HCT116 (cell line): ENCODE measurements around the gene ZNHIT6. TPM values are rescaled to one million over a fixed set of nuclear protein-coding genes. Genes with fewer than 3 reads are reported as not detected.

Source experiments
- ATAC-seq: fragments of 200-7000 bp; cut with Tn5 transposase; 2 replicates; pipeline ENCODE4 v1.9.1; 2020; ENCODE audit warnings: mild to moderate bottlenecking, moderate library complexity
- BruUV-seq: library from RNA; stranded (reverse); fragments of 400-500 nt; replicated peaks from 2 replicates; lab custom pipeline; 2021; lab: Mats Ljungman, UMichigan
- CTCF ChIA-PET: fragments of 300-600 bp; sonication (Branson Sonifier 250); formaldehyde crosslinking; loops from one replicate; lab custom pipeline; 2021; ENCODE audit warnings: antibody characterized with exemption; lab: Charles Lee
- POLR2A ChIA-PET: fragments of 300-600, 350-600 bp; sonication (Branson Sonifier 250); formaldehyde crosslinking; loops from one replicate; lab custom pipeline; 2021; ENCODE audit warnings: antibody characterized with exemption; lab: Charles Lee
- RAD21 ChIA-PET, 2 experiments: fragments of 300-600 bp; sonication (Branson Sonifier 250); formaldehyde crosslinking; loops; one replicate each; lab custom pipeline; 2023; ENCODE audit warnings: low total read pairs in 2 of 2; ENCODE audit not compliant: uncharacterized antibody in 2 of 2, unreplicated experiment in 2 of 2, low non-redundant PET in 1 of 2; lab: Charles Lee
- DNase-seq: peaks from one replicate; pipeline ENCODE4 v3.0.0-alpha.2; 2010; ENCODE audit warnings: low read depth, low spot score
- H2AFZ ChIP-seq: fragments of 200-600 bp; shearing (Covaris generic), sonication (generic); 2 replicates; pipeline ENCODE4 v1.6.1; 2017; ENCODE audit warnings: low read depth, mixed run types, mixed read lengths, antibody characterized with exemption, low read length; ENCODE audit not compliant: poor library complexity, severe bottlenecking
- H3K27ac ChIP-seq: 2 replicates; pipeline ENCODE4 v1.5.1; 2012; ENCODE audit warnings: low read depth, low read length
- H3K27me3 ChIP-seq: fragments of 200-600 bp; sonication (generic); 2 replicates; pipeline ENCODE4 v1.6.1; 2016; ENCODE audit warnings: mixed run types, low read length, mixed read lengths; ENCODE audit not compliant: insufficient read depth
- H3K36me3 ChIP-seq, 2 experiments: fragments of 200-500 bp in 1 of 2; fragments of 200-600 bp in 1 of 2; sonication (Bioruptor generic) in 1 of 2; sonication (generic) in 1 of 2; 2 replicates each; pipeline versions ENCODE4 v1.5.1 to v1.6.1; 2014 to 2016; ENCODE audit warnings: low read length in 2 of 2, inconsistent platforms in 1 of 2, mixed read lengths in 1 of 2, mixed run types in 1 of 2; ENCODE audit not compliant: insufficient read depth in 2 of 2, control insufficient read depth in 1 of 2
- H3K4me1 ChIP-seq, 2 experiments: fragments of 200-600 bp in 1 of 2; sonication (generic) in 1 of 2; 2 replicates each; pipeline versions ENCODE4 v1.5.1 to v1.6.1; 2012 to 2017; ENCODE audit warnings: low read length in 2 of 2, inconsistent platforms in 1 of 2, mild to moderate bottlenecking in 1 of 2, mixed read lengths in 1 of 2, mixed run types in 1 of 2, moderate library complexity in 1 of 2; ENCODE audit not compliant: insufficient read depth in 2 of 2, control insufficient read depth in 1 of 2
- H3K4me2 ChIP-seq: fragments of 200-600 bp; sonication (generic); 2 replicates; pipeline ENCODE4 v1.6.1; 2017; ENCODE audit warnings: mixed run types, low read length, mixed read lengths
- H3K4me3 ChIP-seq, 2 experiments: fragments of 200-600 bp in 1 of 2; sonication (generic) in 1 of 2; replicated peaks in 1 of 2; 2 replicates each; pipeline ENCODE4 v1.5.1; 2011 to 2016; ENCODE audit warnings: low read length in 2 of 2, control low read depth in 1 of 2, low read depth in 1 of 2, mild to moderate bottlenecking in 1 of 2, mixed read lengths in 1 of 2, mixed run types in 1 of 2
- H3K79me2 ChIP-seq: fragments of 200-600 bp; sonication (generic); 2 replicates; pipeline ENCODE4 v1.6.1; 2017; ENCODE audit warnings: mild to moderate bottlenecking, mixed run types, low read length, moderate library complexity, mixed read lengths; ENCODE audit not compliant: insufficient read depth
- H3K9ac ChIP-seq: fragments of 200-600 bp; sonication (generic); 2 replicates; pipeline ENCODE4 v1.6.1; 2016; ENCODE audit warnings: low read length, mixed read lengths
- H3K9me2 ChIP-seq: fragments of 200-600 bp; sonication (generic), shearing (Covaris generic); 2 replicates; pipeline ENCODE4 v1.6.1; 2017; ENCODE audit warnings: mixed run types, mild to moderate bottlenecking, moderate library complexity; ENCODE audit not compliant: insufficient read depth
- H3K9me3 ChIP-seq, 2 experiments: fragments of 200-500 bp in 1 of 2; fragments of 200-600 bp in 1 of 2; sonication (Bioruptor generic) in 1 of 2; sonication (generic) in 1 of 2; 2 replicates each; pipeline ENCODE4 v1.6.1; 2014 to 2017; ENCODE audit warnings: low read length in 2 of 2, mixed read lengths in 2 of 2, inconsistent platforms in 1 of 2, low read depth in 1 of 2, mild to moderate bottlenecking in 1 of 2, mixed run types in 1 of 2, moderate library complexity in 1 of 2; ENCODE audit not compliant: control insufficient read depth in 1 of 2, insufficient read depth in 1 of 2
- H4K20me1 ChIP-seq: fragments of 200-600 bp; sonication (generic), shearing (Covaris generic); 2 replicates; pipeline ENCODE4 v1.6.1; 2017; ENCODE audit warnings: mixed run types, mild to moderate bottlenecking, moderate library complexity; ENCODE audit not compliant: insufficient read depth
- CEBPB ChIP-seq: IDR thresholded peaks from 2 replicates; pipeline ENCODE4 v1.6.1; 2012; ENCODE audit warnings: low read depth
- EGR1 ChIP-seq: IDR thresholded peaks from 2 replicates; pipeline ENCODE4 v1.6.1; 2012; ENCODE audit warnings: low read depth
- ELF1 ChIP-seq: IDR thresholded peaks from 2 replicates; pipeline ENCODE4 v1.6.1; 2012; ENCODE audit warnings: low read depth, borderline replicate concordance
- EZH2 ChIP-seq: fragments of 200-600 bp; sonication (generic); IDR thresholded peaks from 2 replicates; pipeline ENCODE4 v1.6.1; 2017; ENCODE audit warnings: antibody characterized with exemption, mixed run types
- JUND ChIP-seq: IDR thresholded peaks from 2 replicates; pipeline ENCODE4 v1.6.1; 2012
- POLR2A ChIP-seq: IDR thresholded peaks from 2 replicates; pipeline ENCODE4 v1.7.0; 2011; ENCODE audit warnings: borderline replicate concordance; ENCODE audit not compliant: insufficient read depth, insufficient read length; ENCODE audit errors: extremely low read depth
- POLR2AphosphoS5 ChIP-seq: IDR thresholded peaks from 2 replicates; pipeline ENCODE4 v1.6.1; 2011; ENCODE audit warnings: mild to moderate bottlenecking, low read depth, low read length, moderate library complexity
- RAD21 ChIP-seq: IDR thresholded peaks from 2 replicates; pipeline ENCODE4 v1.6.1; 2012; ENCODE audit warnings: low read depth, mild to moderate bottlenecking
- SIN3A ChIP-seq: IDR thresholded peaks from 2 replicates; pipeline ENCODE4 v1.6.1; 2012; ENCODE audit warnings: low read depth
- SP1 ChIP-seq: IDR thresholded peaks from 2 replicates; pipeline ENCODE4 v1.6.1; 2012; ENCODE audit warnings: low read depth
- TCF7L2 ChIP-seq: IDR thresholded peaks from 2 replicates; pipeline ENCODE4 v1.7.0; 2011; ENCODE audit warnings: borderline replicate concordance, inconsistent platforms; ENCODE audit not compliant: insufficient read depth, insufficient read length; ENCODE audit errors: extremely low read depth
- YY1 ChIP-seq: IDR thresholded peaks from 2 replicates; pipeline ENCODE4 v1.6.1; 2011; ENCODE audit warnings: low read length, low read depth, moderate library complexity, mild to moderate bottlenecking; ENCODE audit not compliant: insufficient replicate concordance; ENCODE audit errors: extremely low read depth
- ZFX ChIP-seq: fragments of 450-650 bp; IDR thresholded peaks from 2 replicates; pipeline ENCODE4 v1.6.1; 2017
- ZNF274 ChIP-seq: fragments of 200-500 bp; sonication (Bioruptor generic); IDR thresholded peaks from 2 replicates; pipeline ENCODE4 v1.6.1; 2014; ENCODE audit warnings: mild to moderate bottlenecking, low read depth, low read length, inconsistent platforms
- intact Hi-C: fragments of 100-400 bp; cut with micrococcal nuclease; formaldehyde crosslinking; loops from 2 replicates; pipeline ENCODE4 v1.10.0; 2022
- total RNA-seq: library from RNA; stranded (reverse); gene quantifications from one replicate; pipeline ENCODE4 v1.2.1, GENCODE V29; 2021; ENCODE audit not compliant: unreplicated experiment
- TF ChIP-seq, protein P1 (sequence below): IDR thresholded peaks from 2 replicates; pipeline ENCODE4 v1.6.1; 2012; ENCODE audit warnings: low read depth
- TF ChIP-seq, protein P2 (sequence below): IDR thresholded peaks from 2 replicates; pipeline ENCODE4 v1.6.1; 2012
- TF ChIP-seq, protein P3 (sequence below): IDR thresholded peaks from 2 replicates; pipeline ENCODE4 v1.6.1; 2011; ENCODE audit warnings: mild to moderate bottlenecking, low read length, moderate library complexity; ENCODE audit not compliant: insufficient replicate concordance; ENCODE audit errors: extremely low read depth

The ZNHIT6 gene
- total RNA-seq, 1 experiment from 2014 or later = 18.4 TPM

DNA sequence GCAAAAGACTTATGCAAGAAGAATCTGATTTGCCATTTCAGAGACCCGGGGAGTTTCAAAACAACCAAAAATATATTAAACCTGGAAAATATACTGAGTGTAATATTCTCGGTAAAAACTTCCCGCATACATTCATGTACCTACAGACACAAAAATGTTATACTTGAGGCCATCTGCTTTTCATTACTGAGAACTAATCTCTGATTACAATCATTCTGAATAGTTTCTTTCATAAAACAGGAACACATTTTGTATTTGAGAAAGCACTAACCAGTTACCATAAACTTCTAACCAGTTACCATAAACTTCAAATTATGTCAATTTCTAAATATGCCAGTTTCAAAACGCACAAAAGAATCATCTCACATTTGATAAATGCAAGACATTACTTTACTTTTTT lies 7.8 kb downstream of the ZNHIT6 start:
- ChIA-PET CTCF (interaction anchor here (0.6 kb wide), 1 partner anchor 1080 kb away, joined by 5 read pairs; no protein-coding TSS in a partner anchor), RAD21 (no interaction called here), POLR2A (interaction anchor here (1.3 kb wide), 1 partner anchor 8 kb away, joined by 4 read pairs; the partner anchor contains the start of gene ZNHIT6)
- Histone ChIP-seq H3K9ac (no peak overlapping the region), H3K4me2 (no peak overlapping the region), H3K27ac (no peak overlapping the region), H3K36me3 (peaks cover 20 to 23% of the 10 kb centered on the region in 2 experiments), H3K79me2 (peaks cover 80% of the 10 kb centered on the region), H3K9me2 (no peaks in the 10 kb centered on the region), H3K9me3 (no peaks in the 10 kb centered on the region), H4K20me1 (no peaks in the 10 kb centered on the region), H3K4me3 (no peak overlapping the region), H2AFZ (no peak overlapping the region), H3K27me3 (no peaks in the 10 kb centered on the region), H3K4me1 (no peaks in the 10 kb centered on the region)
- TF ChIP-seq TCF7L2 = no peak
- TF ChIP-seq YY1 = no peak
- TF ChIP-seq RAD21 = no peak
- no peak for TF ChIP-seq EZH2
- no peak for TF ChIP-seq ZFX
- TF ChIP-seq EGR1 = no peak
- no peak for TF ChIP-seq JUND
- no peak for TF ChIP-seq ZNF274
- no peak for TF ChIP-seq SIN3A
- TF ChIP-seq POLR2AphosphoS5 = no peak
- no peak for TF ChIP-seq ELF1
- TF ChIP-seq SP1 = no peak
- no peak for TF ChIP-seq CEBPB
- TF ChIP-seq POLR2A = no peak
- TF ChIP-seq, protein P1, sequence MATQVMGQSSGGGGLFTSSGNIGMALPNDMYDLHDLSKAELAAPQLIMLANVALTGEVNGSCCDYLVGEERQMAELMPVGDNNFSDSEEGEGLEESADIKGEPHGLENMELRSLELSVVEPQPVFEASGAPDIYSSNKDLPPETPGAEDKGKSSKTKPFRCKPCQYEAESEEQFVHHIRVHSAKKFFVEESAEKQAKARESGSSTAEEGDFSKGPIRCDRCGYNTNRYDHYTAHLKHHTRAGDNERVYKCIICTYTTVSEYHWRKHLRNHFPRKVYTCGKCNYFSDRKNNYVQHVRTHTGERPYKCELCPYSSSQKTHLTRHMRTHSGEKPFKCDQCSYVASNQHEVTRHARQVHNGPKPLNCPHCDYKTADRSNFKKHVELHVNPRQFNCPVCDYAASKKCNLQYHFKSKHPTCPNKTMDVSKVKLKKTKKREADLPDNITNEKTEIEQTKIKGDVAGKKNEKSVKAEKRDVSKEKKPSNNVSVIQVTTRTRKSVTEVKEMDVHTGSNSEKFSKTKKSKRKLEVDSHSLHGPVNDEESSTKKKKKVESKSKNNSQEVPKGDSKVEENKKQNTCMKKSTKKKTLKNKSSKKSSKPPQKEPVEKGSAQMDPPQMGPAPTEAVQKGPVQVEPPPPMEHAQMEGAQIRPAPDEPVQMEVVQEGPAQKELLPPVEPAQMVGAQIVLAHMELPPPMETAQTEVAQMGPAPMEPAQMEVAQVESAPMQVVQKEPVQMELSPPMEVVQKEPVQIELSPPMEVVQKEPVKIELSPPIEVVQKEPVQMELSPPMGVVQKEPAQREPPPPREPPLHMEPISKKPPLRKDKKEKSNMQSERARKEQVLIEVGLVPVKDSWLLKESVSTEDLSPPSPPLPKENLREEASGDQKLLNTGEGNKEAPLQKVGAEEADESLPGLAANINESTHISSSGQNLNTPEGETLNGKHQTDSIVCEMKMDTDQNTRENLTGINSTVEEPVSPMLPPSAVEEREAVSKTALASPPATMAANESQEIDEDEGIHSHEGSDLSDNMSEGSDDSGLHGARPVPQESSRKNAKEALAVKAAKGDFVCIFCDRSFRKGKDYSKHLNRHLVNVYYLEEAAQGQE = no peak
- TF ChIP-seq, protein P2, sequence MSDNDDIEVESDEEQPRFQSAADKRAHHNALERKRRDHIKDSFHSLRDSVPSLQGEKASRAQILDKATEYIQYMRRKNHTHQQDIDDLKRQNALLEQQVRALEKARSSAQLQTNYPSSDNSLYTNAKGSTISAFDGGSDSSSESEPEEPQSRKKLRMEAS = no peak
- TF ChIP-seq, protein P3, sequence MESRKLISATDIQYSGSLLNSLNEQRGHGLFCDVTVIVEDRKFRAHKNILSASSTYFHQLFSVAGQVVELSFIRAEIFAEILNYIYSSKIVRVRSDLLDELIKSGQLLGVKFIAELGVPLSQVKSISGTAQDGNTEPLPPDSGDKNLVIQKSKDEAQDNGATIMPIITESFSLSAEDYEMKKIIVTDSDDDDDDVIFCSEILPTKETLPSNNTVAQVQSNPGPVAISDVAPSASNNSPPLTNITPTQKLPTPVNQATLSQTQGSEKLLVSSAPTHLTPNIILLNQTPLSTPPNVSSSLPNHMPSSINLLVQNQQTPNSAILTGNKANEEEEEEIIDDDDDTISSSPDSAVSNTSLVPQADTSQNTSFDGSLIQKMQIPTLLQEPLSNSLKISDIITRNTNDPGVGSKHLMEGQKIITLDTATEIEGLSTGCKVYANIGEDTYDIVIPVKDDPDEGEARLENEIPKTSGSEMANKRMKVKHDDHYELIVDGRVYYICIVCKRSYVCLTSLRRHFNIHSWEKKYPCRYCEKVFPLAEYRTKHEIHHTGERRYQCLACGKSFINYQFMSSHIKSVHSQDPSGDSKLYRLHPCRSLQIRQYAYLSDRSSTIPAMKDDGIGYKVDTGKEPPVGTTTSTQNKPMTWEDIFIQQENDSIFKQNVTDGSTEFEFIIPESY = no peak
- ATAC-seq (no peak), DNase-seq (no peak)
- BruUV-seq = no TSS peak
- intact Hi-C loops = no loop called here
